ENCODE measurements around the gene C19orf44. TPM values are rescaled to one million over a fixed set of nuclear protein-coding genes. Genes with fewer than 3 reads are reported as not detected.

Gene C19orf44
- total RNA-seq, 2 experiments from 2014 or later: 0.78 to 1.0 TPM

DNA sequence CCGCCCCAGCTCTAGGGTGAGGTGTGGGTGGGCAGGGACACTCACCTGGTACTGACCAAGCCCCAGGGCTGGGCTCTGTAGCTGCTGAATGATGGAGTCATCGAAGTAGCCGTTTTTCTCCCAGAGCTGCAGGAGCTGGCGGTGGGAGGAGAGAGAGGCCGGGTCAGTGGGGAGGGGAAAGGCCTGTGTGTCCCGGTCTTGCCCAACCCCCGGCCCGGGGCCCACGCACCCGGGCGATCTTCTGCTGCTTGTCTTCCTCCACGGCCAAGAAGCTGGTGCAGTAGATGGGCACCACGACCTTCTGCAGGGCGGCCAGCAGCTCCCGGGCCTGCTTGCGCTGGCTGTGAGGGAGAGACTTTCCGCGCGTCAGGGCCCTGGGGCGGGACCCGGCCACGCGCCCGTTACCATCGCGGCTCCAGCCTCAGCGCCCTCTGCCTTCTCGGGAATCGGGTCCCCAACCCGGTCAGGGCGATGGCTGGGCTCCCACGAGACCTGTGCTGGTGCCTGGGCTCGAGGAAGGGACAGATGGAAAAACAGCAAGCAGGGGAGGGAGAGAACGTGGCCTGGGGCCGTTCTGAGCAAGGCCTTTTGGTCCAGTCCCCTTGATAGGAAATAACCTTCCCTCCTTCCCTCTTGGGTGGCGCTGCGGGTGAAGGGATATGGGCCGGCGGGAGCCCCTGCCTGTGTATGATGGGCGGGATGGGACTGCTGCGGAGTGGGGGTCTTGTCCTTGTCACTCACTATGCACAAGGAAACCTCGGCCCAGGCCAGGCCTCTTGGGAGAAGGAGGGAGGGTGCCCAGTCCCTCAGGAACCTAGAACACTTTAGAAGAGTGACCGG, 34.6 kb downstream of the C19orf44 start:
- Histone ChIP-seq H3K36me3 (ENCODE audit: insufficient read depth, low read length) (peaks cover 93% of the 10 kb centered on the region), H3K27me3 (ENCODE audit: control insufficient read depth in 1 of 2, insufficient read depth in 2 of 2, low read length in 2 of 2) (no peaks in the 10 kb centered on the region), H3K9me3 (ENCODE audit: control insufficient read depth in 1 of 2, insufficient read depth in 1 of 2, low read length in 2 of 2) (no peaks in the 10 kb centered on the region), H3K4me3 (ENCODE audit: low read length) (no peak overlapping the region), H3K27ac (ENCODE audit: low read depth in 1 of 2, low read length in 2 of 2) (no peak overlapping the region), H3K4me1 (ENCODE audit: insufficient read depth, low read length) (no peaks in the 10 kb centered on the region)
- intact Hi-C loops (cut with DNase I, micrococcal nuclease): no loop called here
- Mint-ChIP-seq H3K4me1 (ENCODE audit: low read depth) (no peaks in the 10 kb centered on the region), H3K27ac (no peak overlapping the region), H3K36me3 (ENCODE audit: low read depth) (peaks cover 83% of the 10 kb centered on the region), H3K9me3 (no peaks in the 10 kb centered on the region), H3K4me3 (no peak overlapping the region), H3K27me3 (no peaks in the 10 kb centered on the region)
- ChIA-PET CTCF (no interaction called here), POLR2A (no interaction called here)
- TF ChIP-seq, protein P1, sequence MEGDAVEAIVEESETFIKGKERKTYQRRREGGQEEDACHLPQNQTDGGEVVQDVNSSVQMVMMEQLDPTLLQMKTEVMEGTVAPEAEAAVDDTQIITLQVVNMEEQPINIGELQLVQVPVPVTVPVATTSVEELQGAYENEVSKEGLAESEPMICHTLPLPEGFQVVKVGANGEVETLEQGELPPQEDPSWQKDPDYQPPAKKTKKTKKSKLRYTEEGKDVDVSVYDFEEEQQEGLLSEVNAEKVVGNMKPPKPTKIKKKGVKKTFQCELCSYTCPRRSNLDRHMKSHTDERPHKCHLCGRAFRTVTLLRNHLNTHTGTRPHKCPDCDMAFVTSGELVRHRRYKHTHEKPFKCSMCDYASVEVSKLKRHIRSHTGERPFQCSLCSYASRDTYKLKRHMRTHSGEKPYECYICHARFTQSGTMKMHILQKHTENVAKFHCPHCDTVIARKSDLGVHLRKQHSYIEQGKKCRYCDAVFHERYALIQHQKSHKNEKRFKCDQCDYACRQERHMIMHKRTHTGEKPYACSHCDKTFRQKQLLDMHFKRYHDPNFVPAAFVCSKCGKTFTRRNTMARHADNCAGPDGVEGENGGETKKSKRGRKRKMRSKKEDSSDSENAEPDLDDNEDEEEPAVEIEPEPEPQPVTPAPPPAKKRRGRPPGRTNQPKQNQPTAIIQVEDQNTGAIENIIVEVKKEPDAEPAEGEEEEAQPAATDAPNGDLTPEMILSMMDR (IDR thresholded peaks at IDR 0.05): no peak
- no peak for DNase-seq
- ATAC-seq (ENCODE audit: poor library complexity): no peak

GRCh38 chr19:16531380-16531669, 35.1 kb downstream of the C19orf44 start:
- Mint-ChIP-seq H3K4me1 (ENCODE audit: low read depth) (no peaks in the 10 kb centered on the region), H3K9me3 (no peaks in the 10 kb centered on the region), H3K36me3 (ENCODE audit: low read depth) (peaks cover 83% of the 10 kb centered on the region), H3K4me3 (no peak overlapping the region), H3K27me3 (no peaks in the 10 kb centered on the region), H3K27ac (no peak overlapping the region)
- Histone ChIP-seq H3K4me1 (ENCODE audit: insufficient read depth, low read length) (no peaks in the 10 kb centered on the region), H3K9me3 (ENCODE audit: control insufficient read depth in 1 of 2, insufficient read depth in 1 of 2, low read length in 2 of 2) (no peaks in the 10 kb centered on the region), H3K4me3 (ENCODE audit: low read length) (no peak overlapping the region), H3K27me3 (ENCODE audit: control insufficient read depth in 1 of 2, insufficient read depth in 2 of 2, low read length in 2 of 2) (no peaks in the 10 kb centered on the region), H3K27ac (ENCODE audit: low read depth in 1 of 2, low read length in 2 of 2) (no peak overlapping the region), H3K36me3 (ENCODE audit: insufficient read depth, low read length) (peaks cover 93% of the 10 kb centered on the region)
- CTCF ChIA-PET: no interaction called here
- intact Hi-C loops (cut with DNase I, micrococcal nuclease): no loop called here
- POLR2A ChIA-PET: no interaction called here
- DNase-seq: no peak
- no peak for ATAC-seq (ENCODE audit: poor library complexity)
- TF ChIP-seq, protein P1 (IDR thresholded peaks at IDR 0.05): no peak

GRCh38 chr19:16532440-16533234, 36.4 kb downstream of the C19orf44 start:
- no peaks in the 10 kb centered on the region for H3K4me1 Mint-ChIP-seq (ENCODE audit: low read depth)
- DNase-seq: no peak
- peaks cover 84% of the 10 kb centered on the region for H3K36me3 Mint-ChIP-seq (ENCODE audit: low read depth)
- intact Hi-C loops (cut with DNase I, micrococcal nuclease): no loop called here
- Histone ChIP-seq H3K27me3 (ENCODE audit: control insufficient read depth in 1 of 2, insufficient read depth in 2 of 2, low read length in 2 of 2) (no peaks in the 10 kb centered on the region), H3K9me3 (ENCODE audit: control insufficient read depth in 1 of 2, insufficient read depth in 1 of 2, low read length in 2 of 2) (no peaks in the 10 kb centered on the region), H3K4me1 (ENCODE audit: insufficient read depth, low read length) (peaks cover 4% of the 10 kb centered on the region), H3K4me3 (ENCODE audit: low read length) (no peak overlapping the region), H3K27ac (ENCODE audit: low read depth in 1 of 2, low read length in 2 of 2) (no peak overlapping the region), H3K36me3 (ENCODE audit: insufficient read depth, low read length) (peaks cover 85% of the 10 kb centered on the region)
- CTCF ChIA-PET: no interaction called here
- POLR2A ChIA-PET: interaction anchor here (1.0 to 1.6 kb wide), 2 partner anchors 12 to 55 kb away, joined by 3 read pairs; no protein-coding TSS in a partner anchor
- TF ChIP-seq, protein P1 (IDR thresholded peaks at IDR 0.05): no peak
- H3K27me3 Mint-ChIP-seq: no peaks in the 10 kb centered on the region
- ATAC-seq (ENCODE audit: poor library complexity): no peak
- H3K9me3 Mint-ChIP-seq: no peaks in the 10 kb centered on the region
- H3K4me3 Mint-ChIP-seq: no peak overlapping the region
- no peak overlapping the region for H3K27ac Mint-ChIP-seq
